ENCODE measurements around the gene C14orf132.

The C14orf132 gene

GRCh38 chr14:96105926-96106441 lies 66.8 kb downstream of the C14orf132 start:
- no peak for TF ChIP-seq SIN3A (IDR thresholded peaks at IDR 0.05; ENCODE audit: borderline replicate concordance, insufficient read depth, low read length)
- TF ChIP-seq FOXP2 (optimal IDR thresholded peaks at IDR 0.05; ENCODE audit: borderline replicate concordance, extremely low read depth, extremely low read length, insufficient read depth): no peak
- no peak for TF ChIP-seq TAF1 (IDR thresholded peaks at IDR 0.05; ENCODE audit: borderline replicate concordance, insufficient read depth, low read length)
- no peak for TF ChIP-seq POLR2AphosphoS5 (IDR thresholded peaks at IDR 0.05; ENCODE audit: low read depth, low read length)
- TF ChIP-seq REST (IDR thresholded peaks at IDR 0.05; ENCODE audit: insufficient read depth in 1 of 2, low read depth in 2 of 2, low read length in 2 of 2): no peak

DNA sequence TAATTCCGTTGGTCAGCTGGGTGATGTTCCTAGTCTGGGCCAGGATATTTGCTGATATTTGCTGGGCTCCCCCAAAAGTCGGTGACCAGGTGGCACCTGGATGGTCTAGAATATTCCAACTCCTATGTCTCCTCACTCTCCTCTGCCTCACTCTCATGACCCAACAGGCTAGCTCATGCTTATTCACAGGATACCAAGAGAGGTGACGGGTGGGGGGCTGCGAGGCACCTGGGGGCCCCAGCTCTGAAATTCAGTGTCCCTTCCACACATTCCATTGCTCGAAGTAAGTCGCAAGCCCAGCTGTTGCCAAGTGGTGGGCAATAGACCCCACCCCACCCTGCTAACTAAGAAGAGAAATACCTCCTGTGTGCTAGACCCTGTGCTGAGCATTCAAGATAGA lies 67.7 kb downstream of the C14orf132 start:
- TF ChIP-seq REST (IDR thresholded peaks at IDR 0.05; ENCODE audit: insufficient read depth in 1 of 2, low read depth in 2 of 2, low read length in 2 of 2): no peak
- TF ChIP-seq POLR2AphosphoS5 (IDR thresholded peaks at IDR 0.05; ENCODE audit: low read depth, low read length): no peak
- TF ChIP-seq SIN3A (IDR thresholded peaks at IDR 0.05; ENCODE audit: borderline replicate concordance, insufficient read depth, low read length): no peak
- TF ChIP-seq TAF1 (IDR thresholded peaks at IDR 0.05; ENCODE audit: borderline replicate concordance, insufficient read depth, low read length): no peak
- TF ChIP-seq FOXP2 (optimal IDR thresholded peaks at IDR 0.05; ENCODE audit: borderline replicate concordance, extremely low read depth, extremely low read length, insufficient read depth): no peak

DNA sequence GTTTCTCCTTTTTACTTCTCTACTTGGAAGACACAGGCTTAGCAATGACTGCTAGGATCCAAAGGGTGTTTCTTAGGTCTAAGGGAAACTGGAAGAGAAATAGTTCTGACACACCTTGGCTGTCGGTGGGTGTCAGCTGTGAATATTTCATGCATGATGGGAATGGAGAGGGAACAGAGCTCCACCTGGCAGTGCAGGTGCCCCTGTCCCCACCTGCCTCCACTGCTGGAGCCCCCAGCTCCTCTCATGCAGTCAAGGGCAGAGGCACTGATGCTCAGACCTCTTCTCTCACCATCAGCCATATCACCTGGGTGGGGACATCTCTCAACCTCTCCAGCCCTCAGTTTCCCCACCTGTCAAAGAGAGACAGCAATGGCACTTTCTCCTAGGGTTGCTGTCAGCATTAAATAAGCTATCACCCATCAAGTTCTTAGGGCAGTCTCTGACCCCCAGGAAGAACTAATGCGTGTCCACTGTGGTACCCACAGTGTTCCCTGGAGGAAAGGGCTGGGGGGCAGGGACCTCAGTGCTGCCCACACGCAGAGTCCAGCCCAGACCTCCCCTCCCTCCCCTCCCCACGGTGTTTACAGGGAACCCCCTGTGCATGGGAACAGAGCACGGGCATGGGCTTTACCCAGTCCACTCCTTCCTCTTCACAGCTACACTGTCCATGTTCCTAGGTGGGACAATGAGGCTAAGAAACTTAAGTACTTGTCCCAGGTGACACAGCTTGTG lies 69.1 kb downstream of the C14orf132 start:
- TF ChIP-seq POLR2AphosphoS5 (IDR thresholded peaks at IDR 0.05; ENCODE audit: low read depth, low read length) (no peak), SIN3A (IDR thresholded peaks at IDR 0.05; ENCODE audit: borderline replicate concordance, insufficient read depth, low read length) (no peak), FOXP2 (optimal IDR thresholded peaks at IDR 0.05; ENCODE audit: borderline replicate concordance, extremely low read depth, extremely low read length, insufficient read depth) (no peak), REST (IDR thresholded peaks at IDR 0.05; ENCODE audit: insufficient read depth in 1 of 2, low read depth in 2 of 2, low read length in 2 of 2) (no peak)

- TF ChIP-seq FOXP2 (optimal IDR thresholded peaks at IDR 0.05; ENCODE audit: borderline replicate concordance, extremely low read depth, extremely low read length, insufficient read depth): no peak
- TF ChIP-seq SIN3A (IDR thresholded peaks at IDR 0.05; ENCODE audit: borderline replicate concordance, insufficient read depth, low read length): no peak
- TF ChIP-seq POLR2AphosphoS5 (IDR thresholded peaks at IDR 0.05; ENCODE audit: low read depth, low read length): no peak
- TF ChIP-seq TAF1 (IDR thresholded peaks at IDR 0.05; ENCODE audit: borderline replicate concordance, insufficient read depth, low read length): no peak
- no peak for TF ChIP-seq REST (IDR thresholded peaks at IDR 0.05; ENCODE audit: insufficient read depth in 1 of 2, low read depth in 2 of 2, low read length in 2 of 2)
These were observed 69.7 kb downstream of the C14orf132 start for GRCh38 chr14:96108911-96109310.
